Tibial nerve (tissue), 4 donors: ENCODE data around the gene ATP6V1F. TPM values are rescaled to one million over a fixed set of nuclear protein-coding genes. Genes with fewer than 3 reads are reported as not detected.

Experiments used
- DNase-seq, 2 donors: peaks; one replicate each; pipeline ENCODE4 v3.0.0-alpha.2; 2019; ENCODE audit warnings: low spot score in 2 of 2
- H3K27ac ChIP-seq, 4 donors: fragments of 200-600 bp; sonication (generic) in 3 of 4; one replicate each; pipeline ENCODE4 v1.5.1; 2017 to 2019; ENCODE audit warnings: mild to moderate bottlenecking in 1 of 4
- H3K27me3 ChIP-seq, 2 donors: fragments of 200-600 bp; sonication (generic) in 1 of 2; one replicate each; pipeline versions ENCODE4 v1.5.1 to v1.6.0; 2017 to 2019
- H3K36me3 ChIP-seq, 3 donors: fragments of 200-600 bp; sonication (generic); one replicate each; pipeline ENCODE4 v1.5.1; 2018 to 2019
- H3K4me1 ChIP-seq, 4 donors: fragments of 200-600 bp; sonication (generic) in 3 of 4; one replicate each; pipeline ENCODE4 v1.5.1; 2017 to 2019
- H3K4me3 ChIP-seq, 4 donors: fragments of 200-600 bp; sonication (generic) in 3 of 4; one replicate each; pipeline ENCODE4 v1.5.1; 2017 to 2019; ENCODE audit warnings: mild to moderate bottlenecking in 1 of 4, moderate library complexity in 1 of 4
- H3K9me3 ChIP-seq, 4 donors: fragments of 200-600 bp; sonication (generic) in 3 of 4; one replicate each; pipeline ENCODE4 v1.5.1; 2017 to 2019
- CTCF ChIP-seq, 5 experiments: fragments of 200-600 bp in 3 of 5; fragments of 450-650 bp in 2 of 5; sonication (generic) in 3 of 5; IDR thresholded peaks; one replicate each; pipeline ENCODE4 v1.5.1; 2016 to 2019; ENCODE audit warnings: antibody characterized with exemption in 5 of 5, mild to moderate bottlenecking in 3 of 5, moderate library complexity in 2 of 5
- EP300 ChIP-seq, 2 donors: sonication (generic); formaldehyde crosslinking; IDR thresholded peaks; one replicate each; pipeline ENCODE4 v1.6.1; 2017; ENCODE audit warnings: antibody characterized with exemption in 2 of 2, mild to moderate bottlenecking in 1 of 2
- POLR2A ChIP-seq, 2 donors: fragments of 450-650 bp; IDR thresholded peaks; one replicate each; pipeline ENCODE4 v1.6.1; 2017; ENCODE audit warnings: antibody characterized with exemption in 2 of 2, mild to moderate bottlenecking in 2 of 2, moderate library complexity in 2 of 2
- WGBS, 2 donors: methylation state at CpG; one replicate each; pipeline ENCODE4 v1.1.5; 2018; 5-methylcytosine and 5-hydroxymethylcytosine counted together
- total RNA-seq, 4 donors: library from RNA; depleted of rRNA; stranded (reverse); fragments of >200 nt; gene quantifications; one replicate each; pipeline ENCODE4 v1.1.0, GENCODE V29; 2016

ATP6V1F gene
- total RNA-seq, 4 donors from 2014 or later: 57.9 to 122 (median 75.4) TPM

- no peak overlapping the region for H3K27ac ChIP-seq
- H3K9me3 ChIP-seq: no peaks in the 10 kb centered on the region
- DNase-seq: no peak
- 84 to 92% methylated on average over 4 of the region's 4 CpGs for WGBS, 2 donors
- peaks cover 0 to 42% (median 27%) of the 10 kb centered on the region in 4 donors for H3K4me1 ChIP-seq
- H3K27me3 ChIP-seq: peaks cover 0 to 8% of the 10 kb centered on the region in 2 donors
- peaks cover 0 to 26% (median 0%) of the 10 kb centered on the region in 3 donors for H3K36me3 ChIP-seq
- TF ChIP-seq CTCF (IDR thresholded peaks at IDR 0.05): no peak
- TF ChIP-seq POLR2A (IDR thresholded peaks at IDR 0.05): no peak
- TF ChIP-seq EP300 (IDR thresholded peaks at IDR 0.05): no peak
- no peak overlapping the region for H3K4me3 ChIP-seq
Observed at GRCh38 chr7:128867241-128867640, 4.6 kb downstream of the ATP6V1F start.

GRCh38 chr7:128867842-128868623 lies 5.4 kb downstream of the ATP6V1F start:
- Histone ChIP-seq H3K4me3 (no peak overlapping the region), H3K9me3 (no peaks in the 10 kb centered on the region), H3K27ac (no peak overlapping the region), H3K27me3 (peaks cover 0 to 8% of the 10 kb centered on the region in 2 donors), H3K36me3 (peaks cover 0 to 26% (median 0%) of the 10 kb centered on the region in 3 donors), H3K4me1 (peaks cover 0 to 41% (median 27%) of the 10 kb centered on the region in 4 donors)
- no peak for TF ChIP-seq POLR2A (IDR thresholded peaks at IDR 0.05)
- no peak for TF ChIP-seq CTCF (IDR thresholded peaks at IDR 0.05)
- TF ChIP-seq EP300 (IDR thresholded peaks at IDR 0.05): no peak
- no peak for DNase-seq
- 73 to 78% methylated on average over 11 of the region's 11 CpGs for WGBS, 2 donors

- no peak for DNase-seq
- Histone ChIP-seq H3K4me1 (peaks cover 0 to 36% (median 24%) of the 10 kb centered on the region in 4 donors), H3K4me3 (peak overlapping the region; percentile 40 to 66 (median 52)), H3K27me3 (peaks cover 0 to 8% of the 10 kb centered on the region in 2 donors), H3K9me3 (no peaks in the 10 kb centered on the region), H3K36me3 (peaks cover 0 to 26% (median 0%) of the 10 kb centered on the region in 3 donors), H3K27ac (peak overlapping the region in 1 of 4 donors; percentile 30)
- WGBS, 2 donors: 52 to 53% methylated on average over 13 of the region's 13 CpGs
- TF ChIP-seq POLR2A (IDR thresholded peaks at IDR 0.05): no peak
- TF ChIP-seq EP300 (IDR thresholded peaks at IDR 0.05): no peak
- TF ChIP-seq CTCF (IDR thresholded peaks at IDR 0.05): no peak
Observed at GRCh38 chr7:128868624-128869137, 6.0 kb downstream of the ATP6V1F start.

- H3K4me1 ChIP-seq: peaks cover 0 to 30% (median 18%) of the 10 kb centered on the region in 4 donors
- no peaks in the 10 kb centered on the region for H3K9me3 ChIP-seq
- peaks cover 0 to 26% (median 0%) of the 10 kb centered on the region in 3 donors for H3K36me3 ChIP-seq
- TF ChIP-seq POLR2A (IDR thresholded peaks at IDR 0.05) (no peak), CTCF (IDR thresholded peaks at IDR 0.05) (peak in 3 of 5 experiments; percentile 14 to 38 (median 20))
- WGBS, 2 donors: 0 to 7% methylated on average over 7 to 63 of the region's 86 CpGs
- H3K27me3 ChIP-seq: peaks cover 0 to 8% of the 10 kb centered on the region in 2 donors
- H3K27ac ChIP-seq: peak overlapping the region in 2 of 4 donors; percentile 17 to 30
- H3K4me3 ChIP-seq: peak overlapping the region; percentile 40 to 66 (median 52)
- DNase-seq: no peak
Observed at GRCh38 chr7:128869138-128869943, 6.7 kb downstream of the ATP6V1F start.
